Activated CD8-positive, alpha-beta memory T cell treated with anti-CD3 and anti-CD28 coated beads, Interleukin-2, amount 10 ng/mL, durations not matched to agents 7 days and 5 days (primary cell): ENCODE results near the gene COLEC12. TPM values are rescaled to one million over a fixed set of nuclear protein-coding genes. Genes with fewer than 3 reads are reported as not detected.

ENCODE experiments used
- ATAC-seq: fragments of 150-1000 bp; cut with Tn5 transposase; one replicate; pipeline ENCODE4 v1.10.0; 2021; ENCODE audit warnings: moderate library complexity
- CTCF ChIA-PET: fragments of 350-600 bp; sonication (Branson Sonifier 250); formaldehyde crosslinking; loops from one replicate; lab custom pipeline; 2021; ENCODE audit warnings: antibody characterized with exemption; lab: Charles Lee
- DNase-seq: peaks from one replicate; pipeline ENCODE4 v3.0.0-alpha.2; 2020
- H3K27ac Mint-ChIP-seq: one replicate; pipeline ENCODE4 v1.8.0; 2021; ENCODE audit warnings: mild to moderate bottlenecking, mixed read lengths
- H3K27me3 Mint-ChIP-seq: one replicate; pipeline ENCODE4 v1.8.0; 2021; ENCODE audit warnings: mixed read lengths
- H3K36me3 Mint-ChIP-seq: one replicate; pipeline ENCODE4 v1.8.0; 2021; ENCODE audit warnings: mild to moderate bottlenecking, mixed read lengths
- H3K4me1 Mint-ChIP-seq: one replicate; pipeline ENCODE4 v1.8.0; 2021; ENCODE audit warnings: mixed read lengths
- H3K4me3 Mint-ChIP-seq: one replicate; pipeline ENCODE4 v1.8.0; 2021; ENCODE audit warnings: mild to moderate bottlenecking, moderate library complexity, mixed read lengths
- H3K9me3 Mint-ChIP-seq: one replicate; pipeline ENCODE4 v1.8.0; 2022; ENCODE audit warnings: low read depth, mixed read lengths
- total RNA-seq, 2 experiments: library from RNA; stranded (reverse); gene quantifications; one replicate each; pipeline ENCODE4 v1.2.3, GENCODE V29; 2021

COLEC12 gene
- total RNA-seq, 2 experiments from 2014 or later = not detected

- no peaks in the 10 kb centered on the region for H3K36me3 Mint-ChIP-seq
- peaks cover 9% of the 10 kb centered on the region for H3K27me3 Mint-ChIP-seq
- CTCF ChIA-PET = no interaction called here
- ATAC-seq = no peak
- H3K27ac Mint-ChIP-seq = no peak overlapping the region
- H3K9me3 Mint-ChIP-seq = no peaks in the 10 kb centered on the region
- H3K4me3 Mint-ChIP-seq = no peak overlapping the region
- DNase-seq = no peak
- H3K4me1 Mint-ChIP-seq = no peaks in the 10 kb centered on the region
Measured at GRCh38 chr18:346600-346999, 153.9 kb downstream of the COLEC12 start.

GRCh38 chr18:341102-341501, 159.4 kb downstream of the COLEC12 start:
- ATAC-seq = no peak
- H3K27ac Mint-ChIP-seq = no peak overlapping the region
- peaks cover 14% of the 10 kb centered on the region for H3K27me3 Mint-ChIP-seq
- no peak for DNase-seq
- no peak overlapping the region for H3K4me3 Mint-ChIP-seq
- H3K36me3 Mint-ChIP-seq = no peaks in the 10 kb centered on the region
- CTCF ChIA-PET = no interaction called here
- H3K9me3 Mint-ChIP-seq = no peaks in the 10 kb centered on the region
- H3K4me1 Mint-ChIP-seq = no peaks in the 10 kb centered on the region

DNA sequence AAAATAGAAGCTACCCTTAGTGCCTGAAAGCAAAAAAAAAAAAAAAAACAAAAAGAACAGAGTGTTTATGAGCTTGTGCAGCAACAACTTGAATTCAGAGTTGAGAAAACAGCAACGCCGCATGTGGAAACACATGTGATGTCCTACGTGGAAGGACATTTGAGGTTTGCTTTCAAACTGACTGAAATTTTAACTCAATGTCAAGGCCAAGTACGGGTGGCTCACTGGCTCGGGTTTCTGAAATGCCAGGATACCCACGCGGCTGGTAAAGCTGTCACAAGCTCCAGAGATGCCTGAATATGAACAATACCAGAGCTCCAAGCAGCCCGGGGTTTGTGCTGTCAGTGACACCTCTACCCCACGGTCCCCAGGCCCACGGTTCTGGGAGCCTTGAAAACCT, 160.5 kb downstream of the COLEC12 start:
- no peak for ATAC-seq
- Mint-ChIP-seq H3K4me1 (no peaks in the 10 kb centered on the region), H3K27ac (no peak overlapping the region), H3K9me3 (no peaks in the 10 kb centered on the region), H3K4me3 (no peak overlapping the region), H3K36me3 (no peaks in the 10 kb centered on the region), H3K27me3 (peaks cover 14% of the 10 kb centered on the region)
- CTCF ChIA-PET = no interaction called here
- no peak for DNase-seq

DNA sequence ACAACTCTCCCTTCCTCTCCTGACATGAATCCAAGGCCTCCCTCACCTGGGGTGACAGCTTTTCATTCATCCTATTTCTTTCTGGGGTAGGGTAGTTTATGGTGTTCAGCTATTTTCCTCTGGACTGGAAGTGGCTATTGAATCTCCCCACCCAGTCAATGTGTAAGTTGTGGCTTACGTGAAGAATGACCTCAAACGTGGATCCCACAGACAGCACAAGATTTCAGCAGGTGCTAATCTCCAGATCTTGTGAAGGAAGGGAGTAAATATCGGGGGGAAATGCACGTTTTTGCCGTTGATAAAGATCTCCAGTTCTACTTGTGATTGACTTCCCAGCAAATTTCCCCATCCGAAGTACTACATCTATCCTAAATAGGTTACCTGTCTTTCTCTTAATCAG, 161.3 kb downstream of the COLEC12 start:
- Mint-ChIP-seq H3K4me3 (no peak overlapping the region), H3K27ac (no peak overlapping the region), H3K4me1 (no peaks in the 10 kb centered on the region), H3K27me3 (peaks cover 14% of the 10 kb centered on the region), H3K9me3 (no peaks in the 10 kb centered on the region), H3K36me3 (no peaks in the 10 kb centered on the region)
- CTCF ChIA-PET = no interaction called here
- ATAC-seq (no peak), DNase-seq (no peak)

DNA sequence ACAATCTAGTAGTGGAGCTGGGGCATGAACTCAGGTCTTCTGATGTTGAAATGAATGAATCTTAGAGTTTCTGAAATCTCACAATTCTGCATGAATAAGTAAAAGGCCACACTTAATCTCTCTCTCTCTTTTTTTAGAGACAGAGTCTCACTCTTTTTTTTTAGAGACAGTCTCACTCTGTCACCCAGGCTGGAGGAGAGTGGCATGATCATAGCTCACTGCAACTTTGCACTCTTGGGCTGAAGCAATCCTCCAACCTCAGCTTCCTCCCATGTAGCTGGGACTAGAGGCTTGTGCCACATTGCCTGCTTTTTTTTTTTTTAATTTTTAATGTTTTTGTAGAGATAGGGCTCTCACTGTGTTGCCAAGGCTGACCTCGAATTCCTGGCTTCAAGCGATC, 163.8 kb downstream of the COLEC12 start:
- DNase-seq = no peak
- no peaks in the 10 kb centered on the region for H3K36me3 Mint-ChIP-seq
- ATAC-seq = no peak
- H3K9me3 Mint-ChIP-seq = no peaks in the 10 kb centered on the region
- H3K4me1 Mint-ChIP-seq = no peaks in the 10 kb centered on the region
- H3K4me3 Mint-ChIP-seq = no peak overlapping the region
- CTCF ChIA-PET = no interaction called here
- H3K27ac Mint-ChIP-seq = no peak overlapping the region
- H3K27me3 Mint-ChIP-seq = peaks cover 17% of the 10 kb centered on the region

- ATAC-seq (no peak), DNase-seq (no peak)
- Mint-ChIP-seq H3K36me3 (no peaks in the 10 kb centered on the region), H3K27me3 (peaks cover 17% of the 10 kb centered on the region), H3K9me3 (no peaks in the 10 kb centered on the region), H3K27ac (no peak overlapping the region), H3K4me3 (no peak overlapping the region), H3K4me1 (no peaks in the 10 kb centered on the region)
- CTCF ChIA-PET = no interaction called here
Measured at GRCh38 chr18:335733-336132, 164.8 kb downstream of the COLEC12 start.

- H3K36me3 Mint-ChIP-seq = no peaks in the 10 kb centered on the region
- H3K27ac Mint-ChIP-seq = no peak overlapping the region
- H3K4me1 Mint-ChIP-seq = no peaks in the 10 kb centered on the region
- H3K27me3 Mint-ChIP-seq = peaks cover 17% of the 10 kb centered on the region
- CTCF ChIA-PET = no interaction called here
- DNase-seq (no peak), ATAC-seq (no peak)
- H3K9me3 Mint-ChIP-seq = no peaks in the 10 kb centered on the region
- no peak overlapping the region for H3K4me3 Mint-ChIP-seq
Measured at GRCh38 chr18:334575-335132, 165.8 kb downstream of the COLEC12 start.

- CTCF ChIA-PET = no interaction called here
- Mint-ChIP-seq H3K9me3 (no peaks in the 10 kb centered on the region), H3K36me3 (no peaks in the 10 kb centered on the region), H3K4me3 (no peak overlapping the region), H3K27me3 (peaks cover 5% of the 10 kb centered on the region), H3K4me1 (no peaks in the 10 kb centered on the region), H3K27ac (no peak overlapping the region)
- ATAC-seq = no peak
- no peak for DNase-seq
Measured at GRCh38 chr18:332721-333510, 167.6 kb downstream of the COLEC12 start.

- Mint-ChIP-seq H3K36me3 (no peaks in the 10 kb centered on the region), H3K9me3 (no peaks in the 10 kb centered on the region), H3K27me3 (peaks cover 3% of the 10 kb centered on the region), H3K4me3 (no peak overlapping the region), H3K4me1 (no peaks in the 10 kb centered on the region), H3K27ac (no peak overlapping the region)
- CTCF ChIA-PET = no interaction called here
- no peak for DNase-seq
- ATAC-seq = no peak
Measured at GRCh38 chr18:332007-332406, 168.5 kb downstream of the COLEC12 start.

DNA sequence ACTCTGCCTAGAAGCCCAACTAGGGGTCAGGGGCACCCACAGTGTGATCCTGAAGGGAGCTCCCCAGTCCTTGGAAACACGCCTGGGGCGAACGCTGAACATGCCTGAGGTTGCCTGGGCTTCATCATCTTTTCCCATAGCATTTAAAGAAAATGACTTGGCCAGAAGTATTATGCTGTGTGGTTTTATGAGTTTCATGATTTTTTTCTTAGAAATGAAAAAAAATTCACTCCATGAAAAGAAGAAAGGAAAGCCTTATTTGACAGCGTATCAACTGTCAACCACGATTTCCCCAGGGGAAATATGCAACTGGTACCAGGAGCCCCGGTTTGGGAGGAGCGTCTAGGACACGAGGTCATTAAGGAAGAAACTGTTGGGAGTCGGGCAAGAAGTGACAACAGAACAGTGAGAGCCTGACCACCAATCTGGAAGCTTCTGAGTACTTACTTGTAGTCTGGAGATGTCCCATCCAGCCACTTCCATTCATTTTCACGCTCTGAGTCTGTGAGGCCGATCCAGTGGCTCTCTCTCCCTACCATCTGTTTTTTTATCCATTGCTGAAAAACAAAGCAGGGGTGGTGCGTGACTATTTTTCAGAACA, 169.2 kb downstream of the COLEC12 start:
- Mint-ChIP-seq H3K36me3 (no peaks in the 10 kb centered on the region), H3K27me3 (peaks cover 3% of the 10 kb centered on the region), H3K9me3 (no peaks in the 10 kb centered on the region), H3K27ac (no peak overlapping the region), H3K4me3 (no peak overlapping the region), H3K4me1 (no peaks in the 10 kb centered on the region)
- no peak for ATAC-seq
- CTCF ChIA-PET = no interaction called here
- no peak for DNase-seq

- Mint-ChIP-seq H3K27me3 (peaks cover 3% of the 10 kb centered on the region), H3K4me3 (no peak overlapping the region), H3K9me3 (no peaks in the 10 kb centered on the region), H3K36me3 (no peaks in the 10 kb centered on the region), H3K27ac (no peak overlapping the region), H3K4me1 (no peaks in the 10 kb centered on the region)
- no peak for DNase-seq
- CTCF ChIA-PET = no interaction called here
- ATAC-seq = no peak
Measured at GRCh38 chr18:328928-329327, 171.6 kb downstream of the COLEC12 start.

GRCh38 chr18:326846-327245, 173.7 kb downstream of the COLEC12 start:
- no peaks in the 10 kb centered on the region for H3K36me3 Mint-ChIP-seq
- peaks cover 7% of the 10 kb centered on the region for H3K4me1 Mint-ChIP-seq
- H3K27me3 Mint-ChIP-seq = peaks cover 8% of the 10 kb centered on the region
- DNase-seq (no peak), ATAC-seq (no peak)
- H3K27ac Mint-ChIP-seq = no peak overlapping the region
- CTCF ChIA-PET = no interaction called here
- H3K9me3 Mint-ChIP-seq = no peaks in the 10 kb centered on the region
- no peak overlapping the region for H3K4me3 Mint-ChIP-seq

DNA sequence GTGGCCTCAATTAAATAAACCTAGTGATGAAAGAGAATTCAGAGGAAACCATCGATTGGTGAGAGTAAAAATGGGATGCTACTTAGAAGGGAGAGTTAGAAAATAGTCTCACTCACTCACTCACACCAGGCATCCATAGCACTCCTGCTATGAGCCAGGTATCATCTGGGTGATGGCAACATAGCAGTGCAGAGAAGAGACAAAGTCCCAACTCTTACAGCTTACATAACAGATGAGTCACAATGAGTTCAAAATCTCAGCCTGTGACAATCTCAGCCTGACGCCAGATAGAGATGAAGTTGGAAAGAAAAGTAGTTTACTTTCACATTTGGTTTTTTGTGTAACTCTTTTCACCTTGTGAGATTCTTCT, 177.3 kb downstream of the COLEC12 start:
- no peak overlapping the region for H3K4me3 Mint-ChIP-seq
- H3K36me3 Mint-ChIP-seq = no peaks in the 10 kb centered on the region
- H3K4me1 Mint-ChIP-seq = peaks cover 7% of the 10 kb centered on the region
- ATAC-seq (no peak), DNase-seq (no peak)
- no peak overlapping the region for H3K27ac Mint-ChIP-seq
- H3K9me3 Mint-ChIP-seq = no peaks in the 10 kb centered on the region
- peaks cover 8% of the 10 kb centered on the region for H3K27me3 Mint-ChIP-seq
- CTCF ChIA-PET = no interaction called here

DNA sequence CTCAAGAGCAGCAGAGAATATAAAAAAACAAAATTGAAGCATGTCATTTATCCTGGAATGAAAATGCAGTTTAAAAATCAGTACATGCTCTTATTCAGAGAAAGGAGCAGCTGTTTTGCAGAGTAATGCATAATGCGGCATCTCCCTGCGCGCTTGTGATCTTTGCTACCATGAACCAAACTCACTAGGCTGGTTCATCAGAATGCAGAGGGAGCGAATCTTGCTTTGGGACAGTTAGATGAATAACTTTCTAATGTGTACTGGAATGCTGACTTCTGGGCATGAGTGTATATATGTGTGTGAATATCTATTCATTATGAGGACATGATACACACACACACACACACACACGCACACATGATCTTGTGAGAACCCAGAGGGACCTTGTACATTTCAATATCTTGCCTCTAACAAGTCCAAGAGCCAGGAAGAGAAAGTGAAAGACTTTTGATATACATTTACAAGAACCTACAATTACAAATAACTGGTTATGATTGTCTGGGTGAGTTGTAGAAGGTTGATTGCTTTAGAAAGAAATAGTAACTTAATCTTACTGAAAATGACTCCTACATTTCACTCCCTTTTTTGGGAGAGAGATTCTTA, 178.5 kb downstream of the COLEC12 start:
- Mint-ChIP-seq H3K36me3 (no peaks in the 10 kb centered on the region), H3K4me1 (peaks cover 7% of the 10 kb centered on the region), H3K9me3 (no peaks in the 10 kb centered on the region), H3K27me3 (peaks cover 8% of the 10 kb centered on the region), H3K4me3 (no peak overlapping the region), H3K27ac (no peak overlapping the region)
- ATAC-seq = no peak
- DNase-seq = no peak
- CTCF ChIA-PET = no interaction called here
